ENCODE results near the gene KANK2. TPM values are rescaled to one million over a fixed set of nuclear protein-coding genes. Genes with fewer than 3 reads are reported as not detected.

The KANK2 gene
- total and polyA plus RNA-seq, 2 of the 13 experiments (the other 11 are each of a cell fraction or from before 2014, with no cell fraction given) = 5.7 to 12.9 TPM

DNA sequence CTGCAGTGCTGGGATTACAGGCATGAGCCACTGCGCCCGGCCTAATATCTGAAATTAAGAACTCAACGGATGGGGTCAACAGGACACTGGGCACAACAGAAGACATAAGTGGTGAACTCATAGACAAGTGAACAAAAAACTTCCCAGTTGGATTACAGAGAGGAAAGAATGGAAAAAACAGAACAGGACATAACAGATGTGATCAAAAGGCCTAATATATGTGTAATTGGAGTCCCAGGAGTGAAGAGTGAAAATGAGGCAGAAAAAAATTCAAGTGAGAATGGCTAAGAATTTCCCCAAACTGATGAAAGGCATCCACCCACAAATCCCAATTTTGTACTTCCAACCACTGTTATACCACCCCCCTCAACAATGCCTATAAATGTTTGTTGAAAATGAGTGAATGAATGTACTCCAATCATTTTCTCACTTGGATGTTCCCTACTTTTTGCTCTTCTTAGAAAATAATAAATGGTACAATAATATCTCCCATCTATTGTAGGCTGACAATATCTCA, 23.8 kb upstream of the KANK2 start (continued):
- TF ChIP-seq, protein P1, sequence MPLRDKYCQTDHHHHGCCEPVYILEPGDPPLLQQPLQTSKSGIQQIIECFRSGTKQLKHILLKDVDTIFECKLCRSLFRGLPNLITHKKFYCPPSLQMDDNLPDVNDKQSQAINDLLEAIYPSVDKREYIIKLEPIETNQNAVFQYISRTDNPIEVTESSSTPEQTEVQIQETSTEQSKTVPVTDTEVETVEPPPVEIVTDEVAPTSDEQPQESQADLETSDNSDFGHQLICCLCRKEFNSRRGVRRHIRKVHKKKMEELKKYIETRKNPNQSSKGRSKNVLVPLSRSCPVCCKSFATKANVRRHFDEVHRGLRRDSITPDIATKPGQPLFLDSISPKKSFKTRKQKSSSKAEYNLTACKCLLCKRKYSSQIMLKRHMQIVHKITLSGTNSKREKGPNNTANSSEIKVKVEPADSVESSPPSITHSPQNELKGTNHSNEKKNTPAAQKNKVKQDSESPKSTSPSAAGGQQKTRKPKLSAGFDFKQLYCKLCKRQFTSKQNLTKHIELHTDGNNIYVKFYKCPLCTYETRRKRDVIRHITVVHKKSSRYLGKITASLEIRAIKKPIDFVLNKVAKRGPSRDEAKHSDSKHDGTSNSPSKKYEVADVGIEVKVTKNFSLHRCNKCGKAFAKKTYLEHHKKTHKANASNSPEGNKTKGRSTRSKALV (CRISPR knock-in tag; IDR thresholded peaks at IDR 0.05) = no peak

DNA sequence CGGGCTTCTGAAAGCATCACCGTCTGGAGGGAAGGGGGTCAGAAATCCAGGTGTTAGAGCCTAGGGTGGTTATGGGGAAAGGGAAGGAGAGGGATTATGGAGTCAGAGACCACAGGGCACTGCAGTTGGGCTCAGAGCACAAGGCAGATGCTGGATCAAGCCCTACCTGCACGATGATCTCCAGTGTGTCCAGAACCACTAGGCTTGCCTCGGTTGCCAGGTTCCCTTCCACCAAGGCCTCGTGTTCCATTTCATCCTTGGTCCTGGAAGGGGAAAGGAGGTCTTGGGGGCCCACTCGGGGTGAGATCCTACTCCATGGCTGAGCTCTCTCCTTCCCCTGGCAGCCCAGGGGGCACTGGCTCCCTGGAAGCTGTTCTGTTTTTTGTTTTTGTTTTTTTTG, 17.0 kb upstream of the KANK2 start:
- TF ChIP-seq ZNF329 (CRISPR knock-in tag; IDR thresholded peaks at IDR 0.05; ENCODE audit: low read depth) (peak; percentile 98), ZFP41 (CRISPR knock-in tag; IDR thresholded peaks at IDR 0.05; ENCODE audit: borderline replicate concordance) (no peak)

DNA sequence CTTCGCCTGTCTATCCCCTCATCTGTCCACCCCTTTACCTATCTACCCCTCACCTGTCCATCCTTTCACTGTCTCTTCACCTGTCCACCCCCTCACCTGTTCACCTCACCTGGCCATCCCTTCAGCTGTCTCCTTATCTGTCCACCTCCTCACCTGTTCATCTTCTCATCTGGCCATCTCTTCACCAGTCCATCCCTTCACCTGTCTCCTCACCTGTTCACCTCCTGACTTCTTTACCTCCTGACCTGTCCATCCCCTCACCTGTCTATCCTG, 13.2 kb upstream of the KANK2 start:
- in situ Hi-C loops (cut with HindIII; ENCODE audit: extremely low pct_ligation_motif_present, low pct_unique_long_range_greater_than_20kb) (no loop called here), intact Hi-C loops (cut with micrococcal nuclease; ENCODE audit: unreplicated experiment) (no loop called here)
- 91% methylated on average over 1 of the region's 1 CpG for WGBS (ENCODE audit: low lambda C conversion rate)
- no peaks in the 10 kb centered on the region for H3K27me3 ChIP-seq (ENCODE audit: control insufficient read depth in 1 of 2, insufficient read depth in 2 of 2, low read length in 2 of 2)
- no peaks in the 10 kb centered on the region; the same call in 1 of the 2 replicates for H4K20me1 ChIP-seq (ENCODE audit: insufficient read depth, low read length)
- no peak for DNase-seq (ENCODE audit: low spot score)
- no peaks in the 10 kb centered on the region for H3K9me3 ChIP-seq (ENCODE audit: low read length)
- H3K36me3 ChIP-seq (replicated peaks in 1 of 2; ENCODE audit: control insufficient read depth in 1 of 2, insufficient read depth in 2 of 2, low read length in 2 of 2) = peaks cover 11 to 39% of the 10 kb centered on the region in 2 experiments; a peak in 4 of 5 replicates
- TF ChIP-seq, protein P2, sequence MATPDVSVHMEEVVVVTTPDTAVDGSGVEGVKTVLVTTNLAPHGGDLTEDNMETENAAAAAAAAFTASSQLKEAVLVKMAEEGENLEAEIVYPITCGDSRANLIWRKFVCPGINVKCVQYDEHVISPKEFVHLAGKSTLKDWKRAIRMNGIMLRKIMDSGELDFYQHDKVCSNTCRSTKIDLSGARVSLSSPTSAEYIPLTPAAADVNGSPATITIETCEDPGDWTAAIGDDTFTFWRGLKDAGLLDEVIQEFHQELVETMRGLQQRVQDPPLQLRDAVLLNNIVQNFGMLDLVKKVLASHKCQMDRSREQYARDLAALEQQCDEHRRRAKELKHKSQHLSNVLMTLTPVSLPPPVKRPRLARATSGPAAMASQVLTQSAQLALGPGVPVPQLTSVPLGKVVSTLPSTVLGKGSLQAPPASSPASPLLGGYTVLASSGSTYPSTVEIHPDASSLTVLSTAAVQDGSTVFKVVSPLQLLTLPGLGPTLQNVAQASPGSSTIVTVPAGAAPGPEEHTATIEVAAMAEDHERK (CRISPR knock-in tag; IDR thresholded peaks at IDR 0.05; ENCODE audit: low read depth) = no peak
- peak; percentile 6 for TF ChIP-seq ZEB1 (IDR thresholded peaks at IDR 0.05; ENCODE audit: insufficient replicate concordance, low read depth)
- BruUV-seq (replicated peaks) = no TSS peak
- no peak overlapping the region for H3K9ac ChIP-seq (ENCODE audit: insufficient read depth, low read depth, low read length)
- FAIRE-seq = no peak
- ATAC-seq = no peak
- no peak overlapping the region for H3K27ac ChIP-seq (ENCODE audit: extremely low read length, insufficient read depth, low read length)
- CTCF ChIA-PET (ENCODE audit: low intra/inter-chr PET ratio, low total read pairs) = no interaction called here
- no peaks in the 10 kb centered on the region for H3K4me1 ChIP-seq (ENCODE audit: insufficient read depth, low read length)
- H2AFZ ChIP-seq (ENCODE audit: low read length) = no peak overlapping the region
- no peaks in the 10 kb centered on the region for H3K79me2 ChIP-seq (ENCODE audit: insufficient read depth, low read length)
- POLR2A ChIA-PET = no interaction called here
- H3K4me2 ChIP-seq (ENCODE audit: low read depth, low read length) = no peak overlapping the region
- H3K4me3 ChIP-seq (replicated peaks in 1 of 3; ENCODE audit: insufficient read depth in 1 of 3, low read depth in 2 of 3, low read length in 3 of 3) = no peak overlapping the region

More for the DNA sequence above, 17.0 kb upstream of the KANK2 start:
- Histone ChIP-seq H4K20me1 (ENCODE audit: insufficient read depth, low read length) (no peaks in the 10 kb centered on the region; the same call in 1 of the 2 replicates), H3K79me2 (ENCODE audit: insufficient read depth, low read length) (no peaks in the 10 kb centered on the region), H3K9me3 (ENCODE audit: low read length) (peaks cover 6% of the 10 kb centered on the region; the same call in 1 of the 2 replicates), H3K4me2 (ENCODE audit: low read depth, low read length) (no peak overlapping the region), H3K27ac (ENCODE audit: extremely low read length, insufficient read depth, low read length) (no peak overlapping the region), H3K9ac (ENCODE audit: insufficient read depth, low read depth, low read length) (no peak overlapping the region), H2AFZ (ENCODE audit: low read length) (no peak overlapping the region), H3K36me3 (replicated peaks in 1 of 2; ENCODE audit: control insufficient read depth in 1 of 2, insufficient read depth in 2 of 2, low read length in 2 of 2) (peaks cover 14 to 43% of the 10 kb centered on the region in 2 experiments; a peak in 4 of 5 replicates), H3K27me3 (ENCODE audit: control insufficient read depth in 1 of 2, insufficient read depth in 2 of 2, low read length in 2 of 2) (no peaks in the 10 kb centered on the region), H3K4me1 (ENCODE audit: insufficient read depth, low read length) (no peaks in the 10 kb centered on the region), H3K4me3 (replicated peaks in 1 of 3; ENCODE audit: insufficient read depth in 1 of 3, low read depth in 2 of 3, low read length in 3 of 3) (no peak overlapping the region)
- in situ Hi-C loops (cut with HindIII; ENCODE audit: extremely low pct_ligation_motif_present, low pct_unique_long_range_greater_than_20kb) = no loop called here
- BruUV-seq (replicated peaks) = no TSS peak
- FAIRE-seq (no peak), DNase-seq (ENCODE audit: low spot score) (no peak), ATAC-seq (no peak)
- POLR2A ChIA-PET = interaction anchor here (1.3 kb wide), 1 partner anchor 9 kb away, joined by 3 read pairs; no protein-coding TSS in a partner anchor
- intact Hi-C loops (cut with micrococcal nuclease; ENCODE audit: unreplicated experiment) = no loop called here
- CTCF ChIA-PET (ENCODE audit: low intra/inter-chr PET ratio, low total read pairs) = no interaction called here
- WGBS (ENCODE audit: low lambda C conversion rate) = 98% methylated on average over 5 of the region's 6 CpGs

Data from HepG2 (cell line).